OCI-LY7 (cell line): ENCODE measurements around the gene RNASE12. TPM values are rescaled to one million over a fixed set of nuclear protein-coding genes. Genes with fewer than 3 reads are reported as not detected.

ENCODE experiments used
- BruUV-seq: library from RNA; stranded (reverse); fragments of 400-500 nt; replicated peaks from 2 replicates; lab custom pipeline; 2021; lab: Mats Ljungman, UMichigan
- CTCF ChIA-PET: fragments of 300-600 bp; sonication (Branson Sonifier 250); formaldehyde crosslinking; loops from one replicate; lab custom pipeline; 2022; ENCODE audit warnings: antibody characterized with exemption; ENCODE audit not compliant: unreplicated experiment; lab: Charles Lee
- POLR2A ChIA-PET: fragments of 300-600 bp; sonication (Branson Sonifier 250); formaldehyde crosslinking; loops from one replicate; lab custom pipeline; 2022; ENCODE audit warnings: antibody characterized with exemption; lab: Charles Lee
- DNase-seq: peaks from one replicate; pipeline ENCODE4 v3.0.0-alpha.2; 2015; ENCODE audit warnings: low spot score
- H2AFZ ChIP-seq: fragments of 200-600 bp; sonication (generic), shearing (Covaris generic); 2 replicates; pipeline ENCODE4 v1.6.1; 2014; ENCODE audit warnings: mild to moderate bottlenecking, antibody characterized with exemption, low read length, moderate library complexity
- H3K27ac ChIP-seq: fragments of 200-600 bp; sonication (generic); 2 replicates; pipeline ENCODE4 v1.5.1; 2014; ENCODE audit warnings: mixed run types, low read depth, mild to moderate bottlenecking, moderate library complexity, low read length, inconsistent platforms; ENCODE audit not compliant: poor library complexity, severe bottlenecking
- H3K36me3 ChIP-seq: fragments of 200-600 bp; sonication (generic); 2 replicates; pipeline ENCODE4 v1.6.1; 2014; ENCODE audit warnings: mild to moderate bottlenecking, antibody characterized with exemption, low read length, moderate library complexity, mixed read lengths; ENCODE audit not compliant: insufficient read depth
- H3K4me1 ChIP-seq: fragments of 200-600 bp; sonication (generic); 2 replicates; pipeline ENCODE4 v1.5.1; 2014; ENCODE audit warnings: mild to moderate bottlenecking, low read length; ENCODE audit not compliant: insufficient read depth, poor library complexity, severe bottlenecking
- H3K4me2 ChIP-seq: fragments of 200-600 bp; sonication (generic); 2 replicates; pipeline ENCODE4 v1.6.1; 2014; ENCODE audit warnings: mild to moderate bottlenecking, low read length
- H3K4me3 ChIP-seq: fragments of 200-600 bp; sonication (generic); 2 replicates; pipeline ENCODE4 v1.5.1; 2014; ENCODE audit warnings: mild to moderate bottlenecking, low read depth, low read length; ENCODE audit not compliant: poor library complexity, severe bottlenecking
- H3K79me2 ChIP-seq: fragments of 200-600 bp; sonication (generic); 2 replicates; pipeline ENCODE4 v1.6.1; 2016; ENCODE audit warnings: low read depth, mild to moderate bottlenecking, low read length, moderate library complexity, mixed read lengths; ENCODE audit not compliant: insufficient read depth
- H3K9me2 ChIP-seq: fragments of 200-600 bp; sonication (generic); 2 replicates; pipeline ENCODE4 v1.6.1; 2016; ENCODE audit warnings: mild to moderate bottlenecking, low read length, mixed read lengths; ENCODE audit not compliant: insufficient read depth
- H3K9me3 ChIP-seq: fragments of 200-600 bp; sonication (generic); 2 replicates; pipeline ENCODE4 v1.6.1; 2014; ENCODE audit warnings: mild to moderate bottlenecking, mixed run types, low read length, mixed read lengths
- H4K20me1 ChIP-seq: fragments of 200-600 bp; sonication (generic); 2 replicates; pipeline ENCODE4 v1.6.1; 2014; ENCODE audit warnings: mild to moderate bottlenecking, antibody characterized with exemption, low read length, moderate library complexity, mixed read lengths; ENCODE audit not compliant: insufficient read depth
- EZH2phosphoT487 ChIP-seq: fragments of 200-600 bp; sonication (generic); IDR thresholded peaks from 2 replicates; pipeline ENCODE4 v1.6.1; 2018; ENCODE audit warnings: low read depth, borderline replicate concordance, mild to moderate bottlenecking, mixed run types, antibody characterized with exemption, low read length, moderate library complexity, mixed read lengths
- intact Hi-C: fragments of 100-400 bp; cut with micrococcal nuclease; formaldehyde crosslinking; loops from one replicate; pipeline ENCODE4 v1.10.0; 2022; ENCODE audit not compliant: unreplicated experiment
- total RNA-seq, 2 experiments: library from RNA; depleted of rRNA in 1 of 2; stranded (reverse); fragments of >200 nt in 1 of 2; shearing (Covaris generic) in 1 of 2; gene quantifications; 2 replicates each; pipeline ENCODE4 v1.2.3, GENCODE V29; 2014 to 2022
- TF ChIP-seq, protein P1 (sequence below): fragments of 200-600 bp; sonication (generic); conservative IDR thresholded peaks from 2 replicates; pipeline ENCODE4 v1.5.1; 2014; ENCODE audit warnings: mild to moderate bottlenecking, antibody characterized with exemption, low read length, moderate library complexity, mixed read lengths

Gene RNASE12
- total RNA-seq, 2 experiments from 2014 or later, result not detected

DNA sequence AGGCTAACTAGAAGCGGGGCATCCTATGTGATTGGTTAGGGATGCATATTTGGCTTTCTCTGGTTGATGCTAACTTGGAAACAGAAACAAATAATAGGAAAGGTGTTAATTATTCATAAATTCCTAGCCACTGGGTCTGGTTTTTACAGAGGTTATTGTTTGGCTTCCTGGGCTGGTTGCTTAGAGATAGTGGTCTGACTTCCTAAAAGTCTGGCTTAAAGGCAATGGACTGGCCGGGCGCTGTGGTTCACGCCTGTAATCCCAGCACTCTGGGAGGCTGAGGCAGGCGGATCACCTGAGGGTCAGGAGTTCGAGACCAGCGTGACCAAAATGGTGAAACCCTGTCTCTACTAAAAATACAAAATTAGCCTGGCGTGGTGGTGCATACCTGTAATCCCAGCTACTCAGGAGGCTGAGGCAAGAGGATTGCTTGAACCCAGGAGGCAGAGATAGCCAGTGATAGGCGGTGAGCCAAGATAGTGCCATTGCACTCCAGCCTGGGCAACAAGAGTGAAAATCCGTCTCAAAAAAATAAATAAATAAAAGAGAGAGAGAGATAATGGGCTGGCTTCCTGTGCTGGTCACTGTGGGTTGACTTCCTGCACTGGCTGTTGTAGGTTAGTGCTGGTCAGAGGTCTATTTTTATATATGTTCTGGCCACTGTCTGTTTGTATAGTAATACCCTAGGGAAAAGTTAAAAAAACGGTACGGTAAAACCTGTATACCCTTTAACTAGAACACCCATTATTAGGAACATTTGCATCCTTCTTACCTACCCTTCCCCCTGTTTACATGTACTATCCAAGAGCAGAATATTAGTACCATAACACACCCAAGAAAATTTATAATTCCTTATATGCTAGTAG lies 26.2 kb upstream of the RNASE12 start:
- Histone ChIP-seq H3K9me2 (no peaks in the 10 kb centered on the region), H3K79me2 (no peaks in the 10 kb centered on the region), H3K4me3 (no peak overlapping the region), H4K20me1 (no peaks in the 10 kb centered on the region), H3K27ac (no peak overlapping the region), H3K36me3 (no peaks in the 10 kb centered on the region), H2AFZ (no peak overlapping the region), H3K9me3 (no peaks in the 10 kb centered on the region), H3K4me2 (no peak overlapping the region), H3K4me1 (peaks cover 20% of the 10 kb centered on the region)
- POLR2A ChIA-PET, result no interaction called here
- TF ChIP-seq EZH2phosphoT487, result no peak
- TF ChIP-seq, protein P1, sequence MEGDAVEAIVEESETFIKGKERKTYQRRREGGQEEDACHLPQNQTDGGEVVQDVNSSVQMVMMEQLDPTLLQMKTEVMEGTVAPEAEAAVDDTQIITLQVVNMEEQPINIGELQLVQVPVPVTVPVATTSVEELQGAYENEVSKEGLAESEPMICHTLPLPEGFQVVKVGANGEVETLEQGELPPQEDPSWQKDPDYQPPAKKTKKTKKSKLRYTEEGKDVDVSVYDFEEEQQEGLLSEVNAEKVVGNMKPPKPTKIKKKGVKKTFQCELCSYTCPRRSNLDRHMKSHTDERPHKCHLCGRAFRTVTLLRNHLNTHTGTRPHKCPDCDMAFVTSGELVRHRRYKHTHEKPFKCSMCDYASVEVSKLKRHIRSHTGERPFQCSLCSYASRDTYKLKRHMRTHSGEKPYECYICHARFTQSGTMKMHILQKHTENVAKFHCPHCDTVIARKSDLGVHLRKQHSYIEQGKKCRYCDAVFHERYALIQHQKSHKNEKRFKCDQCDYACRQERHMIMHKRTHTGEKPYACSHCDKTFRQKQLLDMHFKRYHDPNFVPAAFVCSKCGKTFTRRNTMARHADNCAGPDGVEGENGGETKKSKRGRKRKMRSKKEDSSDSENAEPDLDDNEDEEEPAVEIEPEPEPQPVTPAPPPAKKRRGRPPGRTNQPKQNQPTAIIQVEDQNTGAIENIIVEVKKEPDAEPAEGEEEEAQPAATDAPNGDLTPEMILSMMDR, result no peak
- no peak for DNase-seq
- intact Hi-C loops, result no loop called here
- CTCF ChIA-PET, result no interaction called here
- BruUV-seq, result no TSS peak

GRCh38 chr14:20615996-20616395 lies 24.8 kb upstream of the RNASE12 start:
- H2AFZ ChIP-seq, result no peak overlapping the region
- no peak overlapping the region for H3K4me2 ChIP-seq
- CTCF ChIA-PET, result no interaction called here
- intact Hi-C loops, result no loop called here
- no peaks in the 10 kb centered on the region for H4K20me1 ChIP-seq
- H3K9me3 ChIP-seq, result no peaks in the 10 kb centered on the region
- H3K4me3 ChIP-seq, result no peak overlapping the region
- no TSS peak for BruUV-seq
- H3K4me1 ChIP-seq, result peaks cover 30% of the 10 kb centered on the region
- no peak for DNase-seq
- POLR2A ChIA-PET, result interaction anchor here (0.7 kb wide), 1 partner anchor 61 kb away, joined by 4 read pairs; no protein-coding TSS in a partner anchor
- no peaks in the 10 kb centered on the region for H3K79me2 ChIP-seq
- no peaks in the 10 kb centered on the region for H3K9me2 ChIP-seq
- H3K36me3 ChIP-seq, result no peaks in the 10 kb centered on the region
- TF ChIP-seq, protein P1, result no peak
- no peak for TF ChIP-seq EZH2phosphoT487
- no peak overlapping the region for H3K27ac ChIP-seq
